ENCODE data around the gene SPAG9.
A peak's percentile ranks its signal among the peaks of the same experiment; 100 is the strongest.
"Not testable (repeated sequence)": the region's sequence is repeated elsewhere in the genome, so short reads cannot be mapped to it uniquely, and the experiment has no call there.

The SPAG9 gene

DNA sequence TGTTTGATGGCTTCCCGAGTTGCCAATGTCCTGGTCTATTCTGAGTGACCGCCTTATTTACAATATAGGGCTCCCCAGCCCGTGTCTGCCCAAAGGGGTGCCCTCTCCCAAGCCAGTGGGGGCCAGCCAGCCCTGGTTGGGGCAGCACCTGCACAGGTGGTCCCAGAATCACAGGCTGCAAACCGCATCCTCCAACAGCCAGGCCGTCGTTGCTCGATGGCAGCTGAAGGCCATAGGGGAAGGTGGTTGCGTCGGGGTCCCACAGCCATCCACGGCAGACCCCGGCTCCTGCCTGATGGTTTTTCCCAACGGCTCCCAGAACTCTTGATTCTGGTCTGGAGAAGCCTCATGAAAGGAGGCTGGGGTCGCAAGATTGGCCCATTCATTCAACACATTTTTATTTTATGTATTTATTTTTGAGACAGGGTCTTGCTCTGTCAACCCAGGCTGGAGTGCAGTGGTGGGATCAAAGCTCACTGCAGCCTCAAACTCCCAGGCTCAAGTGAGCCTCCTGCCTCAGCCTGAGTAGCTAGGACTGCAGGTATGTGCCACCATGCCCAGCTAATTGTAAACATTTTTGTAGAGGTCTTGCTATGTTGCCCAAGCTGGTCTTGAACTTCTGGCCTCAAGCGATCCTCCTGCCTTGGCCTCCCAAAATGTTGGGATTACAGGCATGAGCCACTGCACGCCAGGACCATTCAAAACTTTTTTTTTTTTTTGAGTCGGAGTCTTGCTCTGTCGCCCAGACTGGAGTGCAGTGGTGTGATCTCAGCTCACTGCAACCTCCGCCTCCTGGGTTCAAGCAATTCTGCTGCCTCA lies 175.6 kb downstream of the SPAG9 start:
- no peak for DNase-seq
- Histone ChIP-seq H3K4me3 (ENCODE audit: low read length) (peak overlapping the region; percentile 68; the same call in 1 of the 2 replicates), H3F3A (ENCODE audit: insufficient read depth, low read length) (no peaks in the 10 kb centered on the region; the same call in 1 of the 2 replicates), H3K4me1 (ENCODE audit: low read length) (peaks cover 14% of the 10 kb centered on the region), H3K79me2 (ENCODE audit: low read length) (no peaks in the 10 kb centered on the region), H3K9me2 (replicated peaks; ENCODE audit: insufficient read depth, low read length) (no peaks in the 10 kb centered on the region), H3K27me3 (replicated peaks; ENCODE audit: insufficient read depth, low read length) (no peaks in the 10 kb centered on the region), H3K9me3 (replicated peaks; ENCODE audit: insufficient read depth, low read length) (no peaks in the 10 kb centered on the region), H2AFZ (ENCODE audit: low read length) (peak overlapping the region; percentile 78), H3K27ac (ENCODE audit: low read length) (no peak overlapping the region), H4K20me1 (ENCODE audit: insufficient read depth, low read length) (no peaks in the 10 kb centered on the region), H3K36me3 (replicated peaks; ENCODE audit: insufficient read depth, low read length) (no peaks in the 10 kb centered on the region), H3K9ac (ENCODE audit: low read length) (peak overlapping the region; percentile 76; the same call in 1 of the 2 replicates), H3K4me2 (ENCODE audit: low read depth, low read length) (peak overlapping the region; percentile 61; the same call in 1 of the 2 replicates)
- TF ChIP-seq, protein P1, sequence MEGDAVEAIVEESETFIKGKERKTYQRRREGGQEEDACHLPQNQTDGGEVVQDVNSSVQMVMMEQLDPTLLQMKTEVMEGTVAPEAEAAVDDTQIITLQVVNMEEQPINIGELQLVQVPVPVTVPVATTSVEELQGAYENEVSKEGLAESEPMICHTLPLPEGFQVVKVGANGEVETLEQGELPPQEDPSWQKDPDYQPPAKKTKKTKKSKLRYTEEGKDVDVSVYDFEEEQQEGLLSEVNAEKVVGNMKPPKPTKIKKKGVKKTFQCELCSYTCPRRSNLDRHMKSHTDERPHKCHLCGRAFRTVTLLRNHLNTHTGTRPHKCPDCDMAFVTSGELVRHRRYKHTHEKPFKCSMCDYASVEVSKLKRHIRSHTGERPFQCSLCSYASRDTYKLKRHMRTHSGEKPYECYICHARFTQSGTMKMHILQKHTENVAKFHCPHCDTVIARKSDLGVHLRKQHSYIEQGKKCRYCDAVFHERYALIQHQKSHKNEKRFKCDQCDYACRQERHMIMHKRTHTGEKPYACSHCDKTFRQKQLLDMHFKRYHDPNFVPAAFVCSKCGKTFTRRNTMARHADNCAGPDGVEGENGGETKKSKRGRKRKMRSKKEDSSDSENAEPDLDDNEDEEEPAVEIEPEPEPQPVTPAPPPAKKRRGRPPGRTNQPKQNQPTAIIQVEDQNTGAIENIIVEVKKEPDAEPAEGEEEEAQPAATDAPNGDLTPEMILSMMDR (IDR thresholded peaks at IDR 0.05; ENCODE audit: low read length) = no peak
- TF ChIP-seq EZH2 (optimal IDR thresholded peaks at IDR 0.05; ENCODE audit: low read depth, low read length) (no peak), EZH2phosphoT487 (IDR thresholded peaks at IDR 0.05; ENCODE audit: low read length) (no peak)

DNA sequence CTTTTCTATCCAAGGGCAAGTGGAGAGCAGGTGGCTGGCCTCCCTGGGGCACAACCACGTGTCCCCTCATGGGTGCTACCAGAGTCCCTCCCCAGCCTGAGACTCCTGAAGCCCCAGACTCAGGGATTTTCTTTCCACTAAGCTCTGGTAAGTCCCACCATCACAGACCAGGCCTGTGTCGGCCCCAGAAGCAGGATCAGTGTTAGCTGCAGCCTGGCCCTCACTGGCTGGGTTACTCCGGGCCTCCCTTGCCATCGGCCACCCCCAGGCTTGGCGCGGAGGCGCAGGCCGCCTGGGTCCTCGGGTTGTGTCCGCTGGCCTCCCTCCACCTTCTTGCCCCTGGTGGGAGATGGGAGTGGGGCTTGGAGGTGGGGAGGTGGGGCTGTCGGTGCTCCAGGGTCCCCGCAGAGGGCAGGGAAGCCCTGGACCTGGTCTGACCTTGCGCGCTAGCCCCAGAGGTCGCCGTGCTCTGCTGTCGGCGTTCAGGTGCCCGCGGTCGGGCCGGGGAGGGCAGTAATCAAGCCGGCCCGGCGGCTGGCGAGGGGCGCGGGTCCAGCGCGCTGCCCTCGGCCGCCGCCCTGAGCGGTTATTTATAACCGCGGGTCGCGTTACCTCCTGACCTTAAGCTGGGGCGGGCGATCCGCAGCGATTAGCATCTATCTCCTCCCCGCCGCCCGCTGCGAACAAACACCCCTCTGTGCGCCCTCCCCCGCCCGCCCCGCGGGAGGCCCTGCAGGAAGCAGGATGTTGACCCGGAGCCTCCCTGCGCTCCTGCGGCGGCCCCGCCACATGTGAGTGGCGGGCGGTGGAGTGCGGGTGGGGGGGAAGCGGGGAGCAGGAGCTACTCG lies 176.4 kb downstream of the SPAG9 start:
- H3F3A ChIP-seq (ENCODE audit: insufficient read depth, low read length) = no peaks in the 10 kb centered on the region
- H3K27ac ChIP-seq (ENCODE audit: low read length) = peak overlapping the region; percentile 48; the same call in 1 of the 2 replicates
- no peaks in the 10 kb centered on the region for H4K20me1 ChIP-seq (ENCODE audit: insufficient read depth, low read length)
- H3K9me2 ChIP-seq (replicated peaks; ENCODE audit: insufficient read depth, low read length) = no peaks in the 10 kb centered on the region
- peaks cover 7% of the 10 kb centered on the region for H3K4me1 ChIP-seq (ENCODE audit: low read length)
- TF ChIP-seq EZH2phosphoT487 (IDR thresholded peaks at IDR 0.05; ENCODE audit: low read length) (no peak), EZH2 (optimal IDR thresholded peaks at IDR 0.05; ENCODE audit: low read depth, low read length) (no peak)
- TF ChIP-seq, protein P1 (IDR thresholded peaks at IDR 0.05; ENCODE audit: low read length) = peak; percentile 22
- H3K9me3 ChIP-seq (replicated peaks; ENCODE audit: insufficient read depth, low read length) = no peaks in the 10 kb centered on the region
- H3K27me3 ChIP-seq (replicated peaks; ENCODE audit: insufficient read depth, low read length) = no peaks in the 10 kb centered on the region
- no peaks in the 10 kb centered on the region for H3K79me2 ChIP-seq (ENCODE audit: low read length)
- H3K4me3 ChIP-seq (ENCODE audit: low read length) = peak overlapping the region; percentile 68
- peak overlapping the region; percentile 61 for H3K4me2 ChIP-seq (ENCODE audit: low read depth, low read length)
- DNase-seq = peak; percentile 84
- no peaks in the 10 kb centered on the region for H3K36me3 ChIP-seq (replicated peaks; ENCODE audit: insufficient read depth, low read length)
- H3K9ac ChIP-seq (ENCODE audit: low read length) = peak overlapping the region; percentile 76
- H2AFZ ChIP-seq (ENCODE audit: low read length) = peak overlapping the region; percentile 78

DNA sequence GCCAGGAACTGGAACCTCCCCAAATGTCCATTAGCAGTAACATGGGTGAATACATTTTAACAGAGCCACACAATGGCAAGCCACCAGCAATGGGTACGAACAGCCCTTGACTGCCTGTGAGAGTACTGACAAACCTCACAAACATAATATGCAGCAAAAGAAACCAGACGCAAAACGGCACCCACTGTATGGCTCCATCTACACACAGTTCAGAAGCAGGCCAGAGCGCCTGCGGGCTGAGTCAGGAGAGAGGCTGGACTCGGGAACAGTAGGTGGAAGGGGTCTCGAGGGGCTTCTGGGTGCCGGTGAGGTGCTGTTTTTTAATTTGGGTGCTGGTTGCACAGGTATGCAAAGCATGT lies 177.1 kb downstream of the SPAG9 start:
- Histone ChIP-seq H3K79me2 (ENCODE audit: low read length) (no peaks in the 10 kb centered on the region), H3K4me2 (ENCODE audit: low read depth, low read length) (peak overlapping the region; percentile 61), H4K20me1 (ENCODE audit: insufficient read depth, low read length) (no peaks in the 10 kb centered on the region), H2AFZ (ENCODE audit: low read length) (peak overlapping the region; percentile 78), H3K27me3 (replicated peaks; ENCODE audit: insufficient read depth, low read length) (no peaks in the 10 kb centered on the region), H3K4me1 (ENCODE audit: low read length) (peaks cover 7% of the 10 kb centered on the region), H3K4me3 (ENCODE audit: low read length) (peak overlapping the region; percentile 68), H3K9ac (ENCODE audit: low read length) (peak overlapping the region; percentile 76; the same call in 1 of the 2 replicates), H3K9me3 (replicated peaks; ENCODE audit: insufficient read depth, low read length) (no peaks in the 10 kb centered on the region), H3F3A (ENCODE audit: insufficient read depth, low read length) (no peaks in the 10 kb centered on the region), H3K36me3 (replicated peaks; ENCODE audit: insufficient read depth, low read length) (no peaks in the 10 kb centered on the region), H3K9me2 (replicated peaks; ENCODE audit: insufficient read depth, low read length) (no peaks in the 10 kb centered on the region), H3K27ac (ENCODE audit: low read length) (no peak overlapping the region; the same call in 1 of the 2 replicates)
- no peak for DNase-seq
- TF ChIP-seq EZH2 (optimal IDR thresholded peaks at IDR 0.05; ENCODE audit: low read depth, low read length) (no peak), EZH2phosphoT487 (IDR thresholded peaks at IDR 0.05; ENCODE audit: low read length) (no peak)
- TF ChIP-seq, protein P1 (IDR thresholded peaks at IDR 0.05; ENCODE audit: low read length) = no peak

DNA sequence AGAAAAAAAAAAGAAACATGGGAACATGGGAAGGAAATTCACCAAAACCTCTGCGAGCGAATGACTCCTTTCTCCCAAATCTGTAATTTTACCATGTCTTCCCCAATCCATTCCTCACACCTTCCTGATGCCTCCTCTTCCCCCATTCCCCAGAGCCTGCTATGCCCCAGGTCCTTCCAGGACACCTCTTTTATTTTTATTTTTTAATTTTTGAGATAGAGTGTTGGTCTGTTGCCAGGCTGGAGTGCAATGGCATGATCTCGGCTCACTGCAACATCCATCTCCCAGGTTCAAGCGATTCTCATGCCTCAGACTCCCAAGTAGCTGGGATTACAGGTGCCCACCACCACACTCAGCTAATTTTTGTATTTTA lies 179.0 kb downstream of the SPAG9 start:
- not testable (repeated sequence) for H3K27me3 ChIP-seq (replicated peaks; ENCODE audit: insufficient read depth, low read length); H2AFZ ChIP-seq (ENCODE audit: low read length); H3K9me2 ChIP-seq (replicated peaks; ENCODE audit: insufficient read depth, low read length); H3K4me3 ChIP-seq (ENCODE audit: low read length); H3K9me3 ChIP-seq (replicated peaks; ENCODE audit: insufficient read depth, low read length); DNase-seq; H3K4me1 ChIP-seq (ENCODE audit: low read length); H3K36me3 ChIP-seq (replicated peaks; ENCODE audit: insufficient read depth, low read length); H3K4me2 ChIP-seq (ENCODE audit: low read depth, low read length); H3K9ac ChIP-seq (ENCODE audit: low read length); H4K20me1 ChIP-seq (ENCODE audit: insufficient read depth, low read length); H3F3A ChIP-seq (ENCODE audit: insufficient read depth, low read length); H3K79me2 ChIP-seq (ENCODE audit: low read length); H3K27ac ChIP-seq (ENCODE audit: low read length)

Data from MM.1S (cell line).